Chondrocyte (in vitro differentiated cells): Measurements from ENCODE around the gene YLPM1. TPM values are rescaled to one million over a fixed set of nuclear protein-coding genes. Genes with fewer than 3 reads are reported as not detected.
"Not testable (repeated sequence)": the region's sequence is repeated elsewhere in the genome, so short reads cannot be mapped to it uniquely, and the experiment has no call there.

Experiments used
- DNase-seq: peaks from one replicate; pipeline ENCODE4 v3.0.0; 2021; ENCODE audit warnings: mixed read lengths, low spot score
- H3K27ac Mint-ChIP-seq: one replicate; pipeline ENCODE4 v1.8.0; 2021; ENCODE audit warnings: mild to moderate bottlenecking, moderate library complexity, mixed read lengths; ENCODE audit not compliant: unreplicated experiment
- H3K27me3 Mint-ChIP-seq: 2 replicates; pipeline ENCODE4 v1.8.0; 2021; ENCODE audit warnings: low read depth, mixed read lengths
- H3K36me3 Mint-ChIP-seq: 2 replicates; pipeline ENCODE4 v1.8.0; 2021; ENCODE audit warnings: low read depth, mixed read lengths
- H3K4me1 Mint-ChIP-seq: 2 replicates; pipeline ENCODE4 v1.8.0; 2021; ENCODE audit warnings: low read depth, mild to moderate bottlenecking, mixed read lengths
- H3K4me3 Mint-ChIP-seq: one replicate; pipeline ENCODE4 v1.8.0; 2021; ENCODE audit warnings: mild to moderate bottlenecking, moderate library complexity, mixed read lengths; ENCODE audit not compliant: unreplicated experiment
- H3K9me3 Mint-ChIP-seq: 2 replicates; pipeline ENCODE4 v1.8.0; 2021; ENCODE audit warnings: low read depth, mixed read lengths
- CTCF ChIP-seq: fragments of 200-600 bp; sonication (generic); IDR thresholded peaks from 2 replicates; pipeline ENCODE4 v1.5.0; 2021; ENCODE audit warnings: antibody characterized with exemption, mild to moderate bottlenecking, moderate library complexity
- total RNA-seq: library from RNA; stranded (reverse); gene quantifications from 3 replicates; pipeline ENCODE4 v1.2.1, GENCODE V29; 2021

YLPM1 gene
- total RNA-seq, 1 donor from 2014 or later: 51.3 TPM

- no peaks in the 10 kb centered on the region for H3K27me3 Mint-ChIP-seq
- H3K27ac Mint-ChIP-seq: no peak overlapping the region
- H3K36me3 Mint-ChIP-seq: no peaks in the 10 kb centered on the region
- H3K9me3 Mint-ChIP-seq: peaks cover 5% of the 10 kb centered on the region
- TF ChIP-seq CTCF: no peak
- no peak overlapping the region for H3K4me3 Mint-ChIP-seq
- no peaks in the 10 kb centered on the region for H3K4me1 Mint-ChIP-seq
- no peak for DNase-seq
Measured at GRCh38 chr14:74747237-74747636, 15.9 kb upstream of the YLPM1 start.

DNA sequence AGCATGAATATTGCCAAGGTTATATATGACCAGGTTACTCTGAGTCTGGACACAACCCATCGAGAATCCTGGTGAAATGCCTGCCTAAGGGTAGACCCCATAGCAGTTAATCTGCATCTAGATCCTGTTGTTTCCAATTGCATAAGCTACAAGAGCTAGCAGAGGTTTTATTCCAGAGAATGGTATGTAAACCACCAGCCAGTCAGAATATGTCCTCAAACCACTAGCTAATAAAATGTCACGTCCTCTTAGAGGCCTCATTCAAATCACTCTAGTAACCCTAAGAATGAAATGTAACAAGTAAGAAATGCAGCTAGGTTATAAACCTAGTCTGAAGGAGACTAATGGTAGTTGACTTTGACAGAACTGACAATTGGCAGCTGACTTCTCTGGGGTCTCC is 9.0 kb upstream of the YLPM1 start:
- Mint-ChIP-seq H3K27ac (no peak overlapping the region), H3K4me3 (no peak overlapping the region), H3K36me3 (peaks cover 6% of the 10 kb centered on the region), H3K4me1 (no peaks in the 10 kb centered on the region), H3K9me3 (peaks cover 14% of the 10 kb centered on the region), H3K27me3 (no peaks in the 10 kb centered on the region)
- no peak for DNase-seq
- TF ChIP-seq CTCF: no peak

DNA sequence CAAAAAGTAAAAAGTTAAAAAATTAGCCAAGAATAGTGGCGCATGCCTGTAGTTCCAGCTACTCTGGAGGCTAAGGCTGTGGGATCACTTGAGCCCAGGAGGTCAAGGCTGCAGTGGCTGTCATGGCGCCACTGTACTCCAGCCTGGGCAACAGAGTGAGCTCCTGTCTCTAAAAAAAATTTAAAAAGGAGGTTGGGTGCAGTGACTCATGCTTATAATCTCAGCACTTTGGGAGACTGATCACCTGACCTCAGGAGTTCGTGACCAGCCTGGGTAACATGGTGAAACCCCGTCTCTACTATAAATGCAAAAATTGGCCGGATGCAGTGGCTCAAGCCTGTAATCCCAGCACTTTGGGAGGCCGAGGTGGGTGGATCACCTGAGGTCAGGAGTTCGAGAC is 8.2 kb upstream of the YLPM1 start:
- Mint-ChIP-seq H3K9me3 (peaks cover 14% of the 10 kb centered on the region), H3K4me1 (no peaks in the 10 kb centered on the region), H3K27me3 (no peaks in the 10 kb centered on the region), H3K36me3 (peaks cover 6% of the 10 kb centered on the region), H3K27ac (no peak overlapping the region), H3K4me3 (no peak overlapping the region)
- DNase-seq: no peak
- no peak for TF ChIP-seq CTCF

DNA sequence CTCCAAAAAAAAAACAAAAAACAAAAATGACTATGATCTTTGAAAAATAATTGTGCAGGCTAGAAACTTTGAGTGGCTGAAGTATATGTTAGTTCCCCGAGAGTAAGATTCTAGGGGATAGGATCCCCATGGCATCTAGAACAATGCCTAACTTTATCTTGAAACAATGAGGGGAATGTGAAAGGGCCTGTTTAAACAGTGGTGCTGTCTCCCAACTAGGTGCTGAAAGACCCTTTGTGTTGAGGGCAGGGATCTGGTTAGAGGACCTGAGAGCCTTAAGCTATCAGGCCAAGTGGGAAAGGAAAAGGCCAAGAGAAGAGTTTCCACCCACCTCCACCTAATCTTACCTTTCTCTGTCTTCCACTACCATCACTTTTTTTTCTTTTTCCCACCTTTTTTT is 6.8 kb upstream of the YLPM1 start:
- H3K4me1 Mint-ChIP-seq: no peaks in the 10 kb centered on the region

DNA sequence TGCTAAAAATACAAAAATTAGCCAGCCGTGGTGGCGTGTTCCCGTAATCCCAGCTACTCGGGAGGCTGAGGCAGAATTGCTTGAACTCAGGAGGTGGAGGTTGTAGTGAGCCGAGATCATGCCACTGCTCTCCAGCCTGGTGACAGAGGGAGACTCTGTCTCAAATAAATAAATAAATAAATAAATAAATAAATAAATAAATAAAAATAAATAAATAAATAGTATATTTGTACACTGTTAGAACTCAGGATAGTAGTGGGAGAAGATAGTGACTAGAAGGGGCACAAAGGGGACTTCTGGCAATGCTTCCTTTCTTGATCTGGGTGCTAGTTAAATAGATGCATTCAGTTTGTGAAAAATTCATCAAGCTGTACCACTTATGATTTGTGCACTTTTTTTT is 4.6 kb upstream of the YLPM1 start:
- H3K27ac Mint-ChIP-seq, H3K9me3 Mint-ChIP-seq, H3K27me3 Mint-ChIP-seq, H3K4me1 Mint-ChIP-seq, H3K4me3 Mint-ChIP-seq, H3K36me3 Mint-ChIP-seq, DNase-seq: not testable (repeated sequence)

More for the DNA sequence above, 6.8 kb upstream of the YLPM1 start:
- Mint-ChIP-seq H3K27ac (no peak overlapping the region), H3K27me3 (no peaks in the 10 kb centered on the region), H3K9me3 (peaks cover 14% of the 10 kb centered on the region), H3K36me3 (peaks cover 6% of the 10 kb centered on the region), H3K4me3 (no peak overlapping the region)
- no peak for DNase-seq
- no peak for TF ChIP-seq CTCF

- no peak for TF ChIP-seq CTCF
- Mint-ChIP-seq H3K36me3 (no peaks in the 10 kb centered on the region), H3K27ac (peak overlapping the region; percentile 94), H3K4me1 (peaks cover 58% of the 10 kb centered on the region), H3K9me3 (no peaks in the 10 kb centered on the region), H3K4me3 (peak overlapping the region; percentile 85), H3K27me3 (no peaks in the 10 kb centered on the region)
- no peak for DNase-seq
Measured at GRCh38 chr14:74763803-74764531, 851 bp downstream of the YLPM1 start.
